GM12878 (cell line): ENCODE measurements around the gene KARS1. TPM values are rescaled to one million over a fixed set of nuclear protein-coding genes. Genes with fewer than 3 reads are reported as not detected.

Experiments
- ATAC-seq: fragments of 200-7000 bp; cut with Tn5 transposase; 3 replicates; pipeline ENCODE4 v1.9.1; 2020; ENCODE audit warnings: mild to moderate bottlenecking, moderate library complexity
- BruUV-seq: library from RNA; stranded (reverse); fragments of 400-500 nt; replicated peaks from 2 replicates; lab custom pipeline; 2021; lab: Mats Ljungman, UMichigan
- CTCF ChIA-PET: fragments of 300-600 bp; sonication (Branson Sonifier 250); formaldehyde crosslinking; extraction: SDS; loops from one replicate; lab custom pipeline; 2021; ENCODE audit warnings: inconsistent platforms; lab: Yijun Ruan, JAX
- POLR2A ChIA-PET: fragments of 350-600 bp; formaldehyde crosslinking; extraction: SDS; loops from one replicate; lab custom pipeline; 2021; ENCODE audit warnings: inconsistent platforms; lab: Charles Lee
- RAD21 ChIA-PET: fragments of 300-600 bp; sonication (Branson Sonifier 250); formaldehyde crosslinking; loops from one replicate; lab custom pipeline; 2023; ENCODE audit warnings: antibody characterized with exemption; ENCODE audit not compliant: unreplicated experiment; lab: Charles Lee
- SMC1A ChIA-PET: fragments of 300-600 bp; sonication (Branson Sonifier 250); formaldehyde crosslinking; loops from one replicate; lab custom pipeline; 2023; ENCODE audit not compliant: unreplicated experiment, uncharacterized antibody; lab: Charles Lee
- DNase-seq: peaks from one replicate; pipeline ENCODE4 v3.0.0-alpha.2; 2011; ENCODE audit warnings: low read depth, low spot score
- FAIRE-seq: peaks from 3 replicates; lab custom pipeline; 2011; peaks lifted over from hg19 to GRCh38; lab: Jason Lieb, UNC
- H2AFZ ChIP-seq: 2 replicates; pipeline ENCODE4 v1.6.0; 2011; ENCODE audit warnings: low read depth, low read length, control low read depth; ENCODE audit not compliant: control insufficient read depth
- H3K27ac ChIP-seq: 2 replicates; pipeline ENCODE4 v1.5.1; 2011; ENCODE audit warnings: control low read depth; ENCODE audit not compliant: control insufficient read depth, insufficient read depth
- H3K27me3 ChIP-seq, 2 experiments: replicated peaks in 1 of 2; 2 replicates each; pipeline versions ENCODE4 v1.6.0 to v1.6.1; 2011; ENCODE audit warnings: low read length in 1 of 2; ENCODE audit not compliant: control insufficient read depth in 2 of 2, insufficient read depth in 2 of 2
- H3K36me3 ChIP-seq, 2 experiments: 2 replicates each; pipeline ENCODE4 v1.5.1; 2011; ENCODE audit warnings: low read length in 1 of 2; ENCODE audit not compliant: control insufficient read depth in 2 of 2, insufficient read depth in 2 of 2
- H3K4me1 ChIP-seq: 2 replicates; pipeline ENCODE4 v1.6.1; 2011; ENCODE audit warnings: mild to moderate bottlenecking, low read length, moderate library complexity, mixed read lengths; ENCODE audit not compliant: control insufficient read depth, insufficient read depth
- H3K4me2 ChIP-seq: 2 replicates; pipeline ENCODE4 v1.6.0; 2011; ENCODE audit warnings: control low read depth; ENCODE audit not compliant: control insufficient read depth, insufficient read depth
- H3K4me3 ChIP-seq: fragments of 200-600 bp; sonication (generic); 2 replicates; pipeline ENCODE4 v1.5.1; 2016
- H3K79me2 ChIP-seq: 2 replicates; pipeline ENCODE4 v1.6.0; 2011; ENCODE audit warnings: low read length; ENCODE audit not compliant: control insufficient read depth, insufficient read depth
- H3K9ac ChIP-seq: 2 replicates; pipeline ENCODE4 v1.8.0; 2011; ENCODE audit warnings: low read length, control low read depth, mixed read lengths; ENCODE audit not compliant: control insufficient read depth, insufficient read depth
- H3K9me3 ChIP-seq: replicated peaks from 3 replicates; pipeline ENCODE4 v1.5.1; 2011; ENCODE audit warnings: mild to moderate bottlenecking, low read length; ENCODE audit not compliant: control insufficient read depth, insufficient read depth
- H4K20me1 ChIP-seq: 2 replicates; pipeline ENCODE4 v1.6.0; 2011; ENCODE audit not compliant: control insufficient read depth, insufficient read depth
- BCL3 ChIP-seq: IDR thresholded peaks from 2 replicates; pipeline ENCODE4 v1.6.1; 2011; ENCODE audit warnings: borderline replicate concordance, low read depth, mild to moderate bottlenecking, moderate library complexity, low read length; ENCODE audit not compliant: insufficient read depth, poor library complexity, severe bottlenecking
- CBX3 ChIP-seq: fragments of 200-600 bp; sonication (generic); IDR thresholded peaks from 2 replicates; pipeline ENCODE4 v1.6.1; 2016; ENCODE audit warnings: low read depth, borderline replicate concordance
- FOXK2 ChIP-seq: fragments of 450-650 bp; IDR thresholded peaks from 2 replicates; pipeline ENCODE4 v1.6.1; 2017; ENCODE audit warnings: mild to moderate bottlenecking, moderate library complexity
- HDAC6 ChIP-seq: fragments of 200-600 bp; sonication (generic); IDR thresholded peaks from one replicate; pipeline ENCODE4 v1.8.0; 2017; ENCODE audit warnings: antibody characterized with exemption; ENCODE audit not compliant: unreplicated experiment
- MEF2B ChIP-seq: fragments of 450-650 bp; IDR thresholded peaks from 2 replicates; pipeline ENCODE4 v1.6.1; 2018; ENCODE audit warnings: mild to moderate bottlenecking, moderate library complexity; ENCODE audit not compliant: partially characterized antibody, poor library complexity, severe bottlenecking
- MYB ChIP-seq: fragments of 150-350 bp; IDR thresholded peaks from 2 replicates; pipeline ENCODE4 v1.6.1; 2014; ENCODE audit warnings: mild to moderate bottlenecking, low read depth, low read length, borderline replicate concordance
- POLR2AphosphoS5 ChIP-seq: IDR thresholded peaks from 2 replicates; pipeline ENCODE4 v1.6.1; 2011; ENCODE audit warnings: mild to moderate bottlenecking, low read length, inconsistent platforms
- POU2F2 ChIP-seq: IDR thresholded peaks from 3 replicates; pipeline ENCODE4 v1.6.1; 2011; ENCODE audit warnings: low read depth, mild to moderate bottlenecking, low read length, borderline replicate concordance
- RELB ChIP-seq: fragments of 450-650 bp; IDR thresholded peaks from 2 replicates; pipeline ENCODE4 v1.6.1; 2017; ENCODE audit warnings: low read depth, mild to moderate bottlenecking, moderate library complexity
- RFX5 ChIP-seq: IDR thresholded peaks from 2 replicates; pipeline ENCODE4 v1.6.1; 2011; ENCODE audit warnings: low read depth, low read length, improper control_type of control experiment
- STAT1 ChIP-seq: fragments of 450-650 bp; conservative IDR thresholded peaks from 2 replicates; pipeline ENCODE4 v1.6.1; 2014; ENCODE audit warnings: antibody characterized with exemption, mild to moderate bottlenecking
- USF2 ChIP-seq: IDR thresholded peaks from 2 replicates; pipeline ENCODE4 v1.6.1; 2011; ENCODE audit warnings: low read depth, low read length, improper control_type of control experiment, borderline replicate concordance
- ZBTB33 ChIP-seq: fragments of 450-650 bp; IDR thresholded peaks from 2 replicates; pipeline ENCODE4 v1.6.1; 2017; ENCODE audit warnings: mild to moderate bottlenecking
- ZBTB4 ChIP-seq: fragments of 450-650 bp; formaldehyde crosslinking; IDR thresholded peaks from 2 replicates; pipeline ENCODE4 v1.4.0; 2022; ENCODE audit warnings: mild to moderate bottlenecking, moderate library complexity
- WGBS: methylation state at CpG from one replicate; pipeline ENCODE4 v1.1.6; 2016; ENCODE audit warnings: low lambda C conversion rate; ENCODE audit not compliant: insufficient replicate concordance, insufficient coverage; ENCODE audit errors: missing lambda C conversion rate; 5-methylcytosine and 5-hydroxymethylcytosine counted together
- in situ Hi-C: fragments of 300-500 bp; cut with MboI; formaldehyde crosslinking; loops from 9 replicates; pipeline ENCODE4 v1.14.3; 2018; ENCODE audit warnings: mixed read lengths
- intact Hi-C: fragments of 100-400 bp; cut with micrococcal nuclease; formaldehyde crosslinking; loops from one replicate; pipeline ENCODE4 v1.14.2; 2022; ENCODE audit not compliant: unreplicated experiment
- polyA plus RNA-seq, 11 experiments: library from polyadenylated mRNA; depleted of rRNA in 4 of 11; unstranded in 6 of 11; stranded (reverse) in 5 of 11; fragments of >200 nt; fragmentation: Nextera tagmentation in 4 of 11; fragmentation: Illumina TruSeq in 1 of 11; extraction: Ambion mirVana in 4 of 11; extraction: Trizol in 1 of 11; gene quantifications; 1 replicate in 1 of 11; 2 replicates in 10 of 11; pipeline versions ENCODE4 v1.2.1 to v1.2.3, GENCODE V29; 2011 to 2016; ENCODE audit warnings: inconsistent platforms in 2 of 11, missing spikeins in 2 of 11, low read depth in 1 of 11
- total RNA-seq, 4 experiments: library from RNA; depleted of rRNA in 3 of 4; stranded (reverse); fragments of >200 nt in 3 of 4; fragmentation: Illumina TruSeq in 1 of 4; extraction: Trizol in 1 of 4; gene quantifications; 2 replicates each; pipeline versions ENCODE4 v1.2.1 to v1.2.3, GENCODE V29; 2013 to 2021

The KARS1 gene
- total and polyA plus RNA-seq, 10 of the 15 experiments (the other 5 are each of a cell fraction or from before 2014, with no cell fraction given), result 187 to 312 (median 211) TPM

- TF ChIP-seq ZBTB33 (no peak), STAT1 (no peak), RFX5 (no peak), MEF2B (no peak), USF2 (no peak), POLR2AphosphoS5 (no peak), HDAC6 (no peak)
Observed at GRCh38 chr16:75628351-75628750, 19.1 kb downstream of the KARS1 start (continued).

- DNase-seq (no peak), ATAC-seq (no peak), FAIRE-seq (no peak)
- Histone ChIP-seq H3K36me3 (peaks cover 21 to 49% of the 10 kb centered on the region in 2 experiments), H3K4me3 (no peak overlapping the region), H3K27ac (no peak overlapping the region), H3K27me3 (no peaks in the 10 kb centered on the region), H2AFZ (no peak overlapping the region), H3K9me3 (no peaks in the 10 kb centered on the region), H3K4me1 (no peaks in the 10 kb centered on the region), H3K4me2 (no peak overlapping the region), H3K79me2 (peaks cover 2% of the 10 kb centered on the region), H4K20me1 (no peaks in the 10 kb centered on the region), H3K9ac (no peak overlapping the region)
- WGBS, result 33% methylated on average over 3 of the region's 3 CpGs
- ChIA-PET POLR2A (no interaction called here), CTCF (no interaction called here), SMC1A (no interaction called here), RAD21 (no interaction called here)
- intact Hi-C loops, result no loop called here
- no TSS peak for BruUV-seq
- in situ Hi-C loops, result loop anchor here (10.0 kb wide), 1 partner anchor 163 kb away; the partner anchor contains the start of gene TMEM170A
- TF ChIP-seq POU2F2, result no peak
- TF ChIP-seq RELB, result no peak
- no peak for TF ChIP-seq BCL3
- TF ChIP-seq ZBTB4, result no peak
- TF ChIP-seq FOXK2, result no peak
- no peak for TF ChIP-seq MYB
- TF ChIP-seq CBX3, result no peak
Observed at GRCh38 chr16:75627851-75628250, 19.6 kb downstream of the KARS1 start.
